ENCODE data around the gene CHEK1. TPM values are rescaled to one million over a fixed set of nuclear protein-coding genes. Genes with fewer than 3 reads are reported as not detected.

CHEK1 gene
- total RNA-seq, 2 experiments from 2014 or later, result 134 to 139 TPM

DNA sequence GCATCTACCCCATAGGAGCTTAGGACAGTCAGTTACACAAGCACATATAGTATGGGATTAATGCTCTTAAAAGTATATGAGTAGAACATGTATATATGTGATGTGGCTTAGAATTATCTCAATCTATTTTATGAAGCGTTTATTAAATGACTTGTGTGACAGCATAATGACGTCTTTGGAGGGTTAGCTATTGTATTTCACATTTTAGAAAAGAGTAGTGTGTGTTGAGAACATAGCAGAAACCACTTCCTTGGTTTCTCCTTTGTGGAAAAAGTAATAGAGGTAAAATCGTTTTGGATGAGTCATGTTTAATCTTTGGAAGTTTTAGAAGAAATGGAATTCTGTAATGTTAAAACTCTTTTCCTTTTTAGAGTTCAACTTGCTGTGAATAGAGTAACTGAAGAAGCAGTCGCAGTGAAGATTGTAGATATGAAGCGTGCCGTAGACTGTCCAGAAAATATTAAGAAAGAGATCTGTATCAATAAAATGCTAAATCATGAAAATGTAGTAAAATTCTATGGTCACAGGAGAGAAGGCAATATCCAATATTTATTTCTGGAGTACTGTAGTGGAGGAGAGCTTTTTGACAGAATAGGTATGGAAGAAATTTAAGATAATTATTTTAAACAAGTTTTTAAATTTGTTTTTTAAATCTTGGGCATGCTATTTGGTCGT is 2.4 kb downstream of the CHEK1 start:
- ChIA-PET CTCF (interaction anchor here (0.7 to 2.8 kb wide), 5 partner anchors 10 to 28 kb away, joined by 3 to 8 read pairs (median 4); no protein-coding TSS in a partner anchor), POLR2A (interaction anchor here (0.6 to 5.7 kb wide), 3 partner anchors 13 to 153 kb away, joined by 3 to 43 read pairs (median 3); partner anchors contain the start of gene STT3A)
- H3K4me3 Mint-ChIP-seq, result peak overlapping the region; percentile 93
- peaks cover 46% of the 10 kb centered on the region for H3K36me3 Mint-ChIP-seq (ENCODE audit: low read depth)
- no peak for ATAC-seq
- H3K9me3 Mint-ChIP-seq, result no peaks in the 10 kb centered on the region
- TF ChIP-seq, protein P1, sequence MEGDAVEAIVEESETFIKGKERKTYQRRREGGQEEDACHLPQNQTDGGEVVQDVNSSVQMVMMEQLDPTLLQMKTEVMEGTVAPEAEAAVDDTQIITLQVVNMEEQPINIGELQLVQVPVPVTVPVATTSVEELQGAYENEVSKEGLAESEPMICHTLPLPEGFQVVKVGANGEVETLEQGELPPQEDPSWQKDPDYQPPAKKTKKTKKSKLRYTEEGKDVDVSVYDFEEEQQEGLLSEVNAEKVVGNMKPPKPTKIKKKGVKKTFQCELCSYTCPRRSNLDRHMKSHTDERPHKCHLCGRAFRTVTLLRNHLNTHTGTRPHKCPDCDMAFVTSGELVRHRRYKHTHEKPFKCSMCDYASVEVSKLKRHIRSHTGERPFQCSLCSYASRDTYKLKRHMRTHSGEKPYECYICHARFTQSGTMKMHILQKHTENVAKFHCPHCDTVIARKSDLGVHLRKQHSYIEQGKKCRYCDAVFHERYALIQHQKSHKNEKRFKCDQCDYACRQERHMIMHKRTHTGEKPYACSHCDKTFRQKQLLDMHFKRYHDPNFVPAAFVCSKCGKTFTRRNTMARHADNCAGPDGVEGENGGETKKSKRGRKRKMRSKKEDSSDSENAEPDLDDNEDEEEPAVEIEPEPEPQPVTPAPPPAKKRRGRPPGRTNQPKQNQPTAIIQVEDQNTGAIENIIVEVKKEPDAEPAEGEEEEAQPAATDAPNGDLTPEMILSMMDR (IDR thresholded peaks at IDR 0.05), result no peak
- no peak overlapping the region for H3K27ac Mint-ChIP-seq
- H3K4me1 Mint-ChIP-seq (ENCODE audit: low read depth), result peaks cover 23% of the 10 kb centered on the region
- intact Hi-C loops (cut with micrococcal nuclease), result loop anchor here (10.0 kb wide), 1 partner anchor 247 kb away; no protein-coding TSS in a partner anchor
- no peaks in the 10 kb centered on the region for H3K27me3 Mint-ChIP-seq
- no peak for DNase-seq

DNA sequence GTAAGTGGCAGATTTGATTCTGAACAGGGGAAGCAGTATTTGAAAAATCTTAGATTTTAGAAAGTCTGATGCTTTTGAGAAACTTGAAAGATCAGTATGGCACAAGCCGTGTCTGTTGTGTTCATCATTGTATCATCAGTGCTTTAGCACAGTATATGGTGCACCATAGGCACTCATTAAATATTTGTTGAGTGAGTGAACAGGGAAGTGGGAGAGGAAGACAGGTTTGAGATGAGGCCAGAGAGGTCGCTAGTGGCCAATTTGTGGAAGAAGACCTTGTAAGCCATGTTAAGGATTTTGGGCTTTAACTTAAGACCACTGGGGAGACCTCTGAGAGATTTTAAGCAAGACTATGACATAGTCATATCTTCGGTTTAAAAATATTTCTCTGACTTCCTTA is 12.9 kb downstream of the CHEK1 start:
- H3K4me1 Mint-ChIP-seq (ENCODE audit: low read depth), result no peaks in the 10 kb centered on the region
- H3K9me3 Mint-ChIP-seq, result no peaks in the 10 kb centered on the region
- no peak for ATAC-seq
- no peaks in the 10 kb centered on the region for H3K27me3 Mint-ChIP-seq
- no peak for DNase-seq
- TF ChIP-seq, protein P1 (IDR thresholded peaks at IDR 0.05), result no peak
- intact Hi-C loops (cut with micrococcal nuclease), result no loop called here
- H3K27ac Mint-ChIP-seq, result no peak overlapping the region
- H3K36me3 Mint-ChIP-seq (ENCODE audit: low read depth), result peaks cover 69% of the 10 kb centered on the region
- ChIA-PET POLR2A (no interaction called here), CTCF (no interaction called here)
- no peak overlapping the region for H3K4me3 Mint-ChIP-seq

DNA sequence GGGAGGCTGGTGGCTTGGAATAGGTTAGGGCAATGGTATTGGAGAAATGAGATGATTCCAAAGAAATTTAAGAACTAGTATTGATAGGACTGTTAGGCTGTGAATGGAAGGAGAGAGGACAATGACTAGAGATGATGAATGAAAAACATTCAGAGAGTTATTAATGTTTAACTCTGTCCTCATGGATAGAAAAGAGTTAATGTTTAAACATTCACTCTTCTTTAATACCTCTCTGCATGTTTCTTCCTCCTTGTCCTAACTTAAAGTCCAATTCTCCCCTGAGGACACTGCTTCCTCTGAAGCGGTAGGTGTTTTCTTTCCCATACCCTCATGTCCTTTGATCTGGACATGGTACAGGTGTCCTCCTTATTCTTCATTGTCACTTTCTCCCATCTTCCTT is 13.4 kb downstream of the CHEK1 start:
- POLR2A ChIA-PET, result no interaction called here
- no peaks in the 10 kb centered on the region for H3K4me1 Mint-ChIP-seq (ENCODE audit: low read depth)
- H3K27ac Mint-ChIP-seq, result no peak overlapping the region
- H3K9me3 Mint-ChIP-seq, result no peaks in the 10 kb centered on the region
- intact Hi-C loops (cut with micrococcal nuclease), result no loop called here
- ATAC-seq (no peak), DNase-seq (no peak)
- CTCF ChIA-PET, result no interaction called here
- H3K4me3 Mint-ChIP-seq, result no peak overlapping the region
- TF ChIP-seq, protein P1 (IDR thresholded peaks at IDR 0.05), result no peak
- peaks cover 66% of the 10 kb centered on the region for H3K36me3 Mint-ChIP-seq (ENCODE audit: low read depth)
- no peaks in the 10 kb centered on the region for H3K27me3 Mint-ChIP-seq

DNA sequence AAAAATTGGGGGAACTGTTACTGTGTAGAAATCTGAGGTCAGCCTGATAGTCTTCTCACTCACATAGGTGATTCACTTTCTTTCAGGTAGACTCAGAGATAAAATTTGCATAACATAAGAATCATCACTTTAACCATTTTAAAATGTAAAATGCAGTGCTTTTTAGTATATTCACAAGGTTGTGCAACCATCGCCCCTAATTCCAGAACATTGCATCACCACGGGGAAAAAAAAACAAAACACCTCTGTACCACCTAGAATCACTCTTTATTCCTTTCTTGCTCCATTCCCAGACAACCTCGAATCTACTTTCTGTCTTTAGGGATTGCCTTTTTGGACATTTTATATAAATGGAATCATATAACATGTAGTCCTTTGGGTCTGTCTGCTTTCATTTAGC is 20.9 kb downstream of the CHEK1 start:
- Mint-ChIP-seq H3K9me3 (no peaks in the 10 kb centered on the region), H3K4me3 (no peak overlapping the region), H3K27me3 (no peaks in the 10 kb centered on the region), H3K27ac (no peak overlapping the region), H3K4me1 (ENCODE audit: low read depth) (peaks cover 5% of the 10 kb centered on the region), H3K36me3 (ENCODE audit: low read depth) (peaks cover 67% of the 10 kb centered on the region)
- POLR2A ChIA-PET, result no interaction called here
- CTCF ChIA-PET, result no interaction called here
- intact Hi-C loops (cut with micrococcal nuclease), result no loop called here
- TF ChIP-seq, protein P1 (IDR thresholded peaks at IDR 0.05), result no peak
- no peak for ATAC-seq
- no peak for DNase-seq

DNA sequence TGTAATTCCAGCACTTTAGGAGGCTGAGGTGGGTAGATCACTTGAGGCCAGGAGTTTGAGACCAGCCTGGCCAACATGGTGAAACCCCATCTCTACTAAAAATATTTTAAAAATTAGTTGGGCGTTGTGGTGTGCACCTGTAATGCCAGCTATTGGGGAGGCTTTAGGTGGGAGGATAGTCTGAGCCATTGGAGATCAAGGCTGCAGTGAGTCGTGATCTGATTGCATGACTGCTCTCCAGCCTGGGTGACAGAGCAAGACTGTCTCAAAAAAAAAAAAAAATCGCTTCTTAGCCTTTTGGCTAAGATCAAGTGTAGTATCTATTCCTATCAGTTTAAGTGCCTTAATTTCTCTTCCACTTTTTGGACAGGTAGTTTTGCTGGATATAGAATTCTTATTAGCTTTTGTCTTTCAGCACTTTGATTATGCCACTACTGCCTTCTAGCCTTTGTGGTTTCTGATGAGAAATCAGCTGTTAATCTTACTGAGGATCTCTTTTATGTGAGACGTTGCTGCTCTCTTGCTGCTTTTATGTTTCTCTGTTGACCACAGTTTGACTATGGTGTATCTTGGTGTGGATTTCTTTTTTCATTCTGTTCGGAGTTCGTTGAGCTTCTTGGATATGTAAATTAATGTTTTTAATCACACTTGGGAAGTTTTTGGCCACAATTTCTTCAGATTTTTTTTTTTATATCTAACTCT is 24.7 kb downstream of the CHEK1 start:
- no peaks in the 10 kb centered on the region for H3K9me3 Mint-ChIP-seq
- peaks cover 63% of the 10 kb centered on the region for H3K36me3 Mint-ChIP-seq (ENCODE audit: low read depth)
- ATAC-seq, result no peak
- TF ChIP-seq, protein P1 (IDR thresholded peaks at IDR 0.05), result no peak
- H3K27me3 Mint-ChIP-seq, result no peaks in the 10 kb centered on the region
- no peak for DNase-seq
- intact Hi-C loops (cut with micrococcal nuclease), result no loop called here
- no peak overlapping the region for H3K4me3 Mint-ChIP-seq
- ChIA-PET CTCF (no interaction called here), POLR2A (interaction anchor here (0.6 to 1.0 kb wide), 3 partner anchors 24 to 679 kb away, joined by 3 to 4 read pairs (median 4); partner anchors contain the start of gene EI24)
- H3K4me1 Mint-ChIP-seq (ENCODE audit: low read depth), result peaks cover 5% of the 10 kb centered on the region
- H3K27ac Mint-ChIP-seq, result no peak overlapping the region

Data from activated CD8-positive, alpha-beta T cell treated with anti-CD3 and anti-CD28 coated beads for 36 hours (primary cell).